ENCODE results near the gene CNTLN.

GRCh38 chr9:17484906-17485305 is 350.1 kb downstream of the CNTLN start:
- TF ChIP-seq CTCF (IDR thresholded peaks at IDR 0.05) (no peak), EHMT2 (IDR thresholded peaks at IDR 0.05; ENCODE audit: low read depth) (no peak), CHD4 (IDR thresholded peaks at IDR 0.05; ENCODE audit: borderline replicate concordance) (no peak), PHF8 (IDR thresholded peaks at IDR 0.05; ENCODE audit: borderline replicate concordance, low read depth) (no peak), MAX (IDR thresholded peaks at IDR 0.05) (no peak), POLR2A (IDR thresholded peaks at IDR 0.05; ENCODE audit: low read length) (no peak), ZNF302 (CRISPR knock-in tag; IDR thresholded peaks at IDR 0.05) (no peak), PBX3 (IDR thresholded peaks at IDR 0.05) (no peak), CEBPB (IDR thresholded peaks at IDR 0.05) (no peak), EP300 (IDR thresholded peaks at IDR 0.05) (no peak), JUNB (IDR thresholded peaks at IDR 0.05) (no peak), NFE2L2 (conservative IDR thresholded peaks at IDR 0.05; ENCODE audit: low read length) (no peak), MAZ (IDR thresholded peaks at IDR 0.05; ENCODE audit: borderline replicate concordance, low read depth, low read length) (no peak), SREBF2 (IDR thresholded peaks at IDR 0.05) (no peak)
